Measurements from ENCODE around the gene NR3C1.
"Not testable (repeated sequence)": the region's sequence is repeated elsewhere in the genome, so short reads cannot be mapped to it uniquely, and the experiment has no call there.

The NR3C1 gene

GRCh38 chr5:143329843-143330242 lies 73.6 kb downstream of the NR3C1 start:
- no peak for DNase-seq

- DNase-seq, result no peak
Measured at GRCh38 chr5:143328589-143329220, 74.8 kb downstream of the NR3C1 start.

DNA sequence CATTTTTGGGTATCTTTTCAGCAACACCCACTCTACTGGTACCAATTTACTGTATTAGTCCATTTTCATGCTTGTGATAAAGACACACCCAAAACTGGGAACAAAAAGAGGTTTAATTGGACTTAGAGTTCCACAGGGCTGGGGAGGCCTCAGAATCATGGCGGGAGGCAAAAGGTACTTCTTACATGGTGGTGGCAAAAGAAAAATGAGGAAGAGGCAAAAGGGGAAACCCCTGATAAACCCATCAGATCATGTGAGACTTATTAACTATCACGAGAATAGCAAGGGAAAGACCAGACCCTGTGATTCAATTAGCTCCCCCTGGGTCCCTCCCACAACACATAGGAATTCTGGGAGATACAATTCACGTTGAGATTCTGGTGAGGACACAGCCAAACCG lies 78.4 kb downstream of the NR3C1 start:
- DNase-seq, result not testable (repeated sequence)

DNA sequence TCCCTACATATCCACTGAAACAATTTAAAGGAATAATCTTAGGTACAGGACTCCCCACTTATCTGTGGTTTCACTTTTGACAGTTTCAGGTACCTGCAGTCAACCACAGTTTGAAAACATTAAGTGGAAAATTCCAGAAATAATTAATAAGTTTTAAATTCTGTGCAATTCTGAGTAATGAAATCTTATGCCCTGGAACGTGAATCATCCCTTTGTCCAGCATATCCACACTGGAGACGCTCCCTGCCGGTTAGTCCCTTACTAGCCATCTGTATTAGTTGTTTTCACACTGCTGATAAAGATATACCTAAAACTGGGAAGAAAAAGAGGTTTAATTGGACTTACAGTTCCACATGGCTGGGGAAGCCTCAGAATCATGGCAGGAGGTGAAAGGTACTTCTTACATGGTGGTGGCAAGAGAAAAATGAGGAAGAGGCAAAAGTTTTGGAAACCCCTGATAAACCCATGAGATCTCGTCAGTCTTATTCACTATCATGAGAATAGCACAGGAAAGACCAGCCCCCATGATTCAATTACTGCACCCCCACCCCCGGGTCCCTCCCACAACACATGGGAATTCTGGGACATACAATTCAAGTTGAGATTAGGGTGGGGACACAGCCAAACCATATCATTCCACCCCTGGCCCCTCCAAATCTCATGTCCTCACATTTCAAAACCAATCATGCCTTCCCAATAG lies 80.4 kb downstream of the NR3C1 start:
- DNase-seq, result not testable (repeated sequence)

- DNase-seq, result no peak
Measured at GRCh38 chr5:143322176-143322575, 81.3 kb downstream of the NR3C1 start.

DNA sequence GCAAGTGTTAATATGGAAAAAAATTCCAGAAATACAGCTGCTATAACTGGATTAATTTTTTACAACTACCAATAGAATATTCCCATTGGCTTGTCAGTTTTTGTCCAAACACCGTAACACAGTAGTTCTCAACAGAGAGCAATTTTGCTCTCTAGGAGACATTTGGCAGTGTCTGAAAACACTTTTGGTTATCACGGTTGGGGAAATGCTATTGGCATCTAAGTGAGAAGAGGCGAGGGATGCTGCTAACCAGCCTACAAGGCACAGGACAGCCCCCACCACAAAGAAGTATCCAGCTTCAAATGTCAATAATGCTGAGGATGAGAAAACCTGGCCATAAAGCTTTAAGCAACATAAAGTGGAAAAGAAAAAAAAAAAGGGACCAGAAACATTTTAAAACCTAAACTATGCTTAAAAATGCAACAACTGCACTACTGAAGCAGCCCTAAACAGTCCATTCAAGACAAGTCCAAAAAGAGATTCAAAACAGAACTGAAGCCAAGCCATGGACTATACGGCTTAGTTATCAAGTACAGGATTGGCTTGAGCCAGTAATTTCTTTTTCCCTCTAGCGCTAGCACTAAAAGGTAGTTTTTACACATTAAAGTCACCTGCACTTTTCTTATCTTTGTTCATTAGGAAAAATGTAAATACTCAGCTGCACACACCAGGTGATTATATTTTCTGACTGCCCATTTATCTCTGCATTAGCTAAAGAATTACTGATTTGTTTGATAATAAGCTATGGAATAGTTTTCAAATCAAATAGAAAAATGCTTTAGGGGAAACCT lies 83.9 kb downstream of the NR3C1 start:
- no peak for DNase-seq

DNA sequence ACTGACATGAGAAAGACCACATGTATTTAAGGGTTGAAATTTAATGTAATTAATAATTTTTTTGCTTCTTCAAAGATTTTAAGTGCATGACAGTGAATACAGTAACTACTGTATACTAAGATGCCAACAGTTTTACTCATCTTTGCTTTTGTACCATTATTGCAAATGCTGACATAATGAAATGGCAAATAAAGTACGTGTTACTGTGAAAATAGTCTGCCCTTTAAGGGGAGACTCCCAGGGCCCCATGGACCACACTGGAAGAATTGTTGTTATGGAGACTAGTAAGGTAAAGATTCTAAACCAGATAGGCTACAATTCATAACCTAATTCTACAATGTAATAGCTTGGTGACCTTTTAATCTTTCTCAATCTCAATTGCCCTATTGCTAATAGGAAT lies 84.7 kb downstream of the NR3C1 start:
- no peak for DNase-seq

GRCh38 chr5:143318270-143318669 lies 85.2 kb downstream of the NR3C1 start:
- DNase-seq, result no peak

GRCh38 chr5:143316844-143317631 lies 86.4 kb downstream of the NR3C1 start:
- DNase-seq, result no peak

GRCh38 chr5:143316337-143316736 lies 87.1 kb downstream of the NR3C1 start:
- no peak for DNase-seq

- no peak for DNase-seq
Measured at GRCh38 chr5:143315929-143316328, 87.6 kb downstream of the NR3C1 start.

DNA sequence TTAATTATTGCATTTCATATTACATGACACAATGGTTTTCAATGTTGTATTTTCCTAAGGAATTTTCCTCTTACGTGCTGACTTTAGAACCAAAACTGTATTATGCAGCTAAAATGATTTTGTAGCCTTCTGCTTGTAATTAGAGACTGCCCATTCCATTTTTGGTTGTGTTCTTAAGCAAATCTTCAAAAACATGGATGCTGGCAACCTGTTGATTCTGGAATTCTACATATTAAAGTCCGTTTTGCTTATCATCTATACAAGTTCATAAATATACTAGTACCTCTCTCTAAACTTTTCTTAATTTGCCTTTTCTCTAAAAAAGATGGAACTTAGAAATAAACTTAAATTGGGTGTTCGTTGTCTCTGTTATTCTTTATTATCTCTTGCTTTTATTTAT lies 88.3 kb downstream of the NR3C1 start:
- no peak for DNase-seq

DNA sequence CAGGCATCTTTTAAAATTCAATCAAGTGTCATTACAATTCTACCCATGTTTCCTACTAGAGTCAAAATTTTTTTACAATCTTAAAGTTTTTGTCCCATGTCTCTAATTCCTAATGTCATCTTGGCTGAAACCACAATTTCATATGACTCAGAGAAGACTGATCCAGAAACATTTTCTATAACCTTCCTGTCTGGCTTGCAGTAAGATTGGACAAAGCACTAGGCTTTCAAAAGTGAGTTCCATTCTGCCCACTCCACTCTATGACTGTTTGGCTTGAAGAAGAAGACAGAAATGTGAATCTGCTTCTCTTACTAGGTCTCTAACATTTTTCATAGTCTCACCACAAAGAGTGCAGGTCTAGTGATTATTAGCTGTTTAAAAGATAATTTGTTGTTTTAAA lies 88.8 kb downstream of the NR3C1 start:
- no peak for DNase-seq

GRCh38 chr5:143314099-143314498 lies 89.4 kb downstream of the NR3C1 start:
- DNase-seq, result no peak

GRCh38 chr5:143313298-143313852 lies 90.1 kb downstream of the NR3C1 start:
- DNase-seq, result no peak

GRCh38 chr5:143312822-143313221 lies 90.7 kb downstream of the NR3C1 start:
- no peak for DNase-seq

DNA sequence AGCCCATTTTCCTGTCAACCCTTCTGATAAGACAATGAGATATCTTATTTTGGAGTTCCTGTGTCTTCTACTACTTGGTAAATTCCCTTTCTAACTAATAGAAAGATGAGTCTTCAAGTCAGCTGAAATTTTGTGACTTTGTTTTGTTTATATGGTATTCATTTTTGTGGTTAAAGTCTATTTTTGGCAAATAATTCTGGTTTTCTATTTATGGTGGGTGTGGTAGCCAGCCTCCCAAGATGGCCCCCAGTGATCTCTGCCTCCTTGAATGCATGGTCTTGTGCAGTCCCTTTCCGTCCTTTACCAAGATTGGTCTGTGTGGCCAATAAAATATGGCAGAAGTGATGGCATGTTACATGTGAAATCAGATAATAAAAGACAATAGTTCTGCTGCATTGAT lies 91.5 kb downstream of the NR3C1 start:
- DNase-seq, result no peak

GRCh38 chr5:143311428-143311827 lies 92.1 kb downstream of the NR3C1 start:
- DNase-seq, result no peak

- no peak for DNase-seq
Measured at GRCh38 chr5:143309661-143310431, 93.6 kb downstream of the NR3C1 start.

DNA sequence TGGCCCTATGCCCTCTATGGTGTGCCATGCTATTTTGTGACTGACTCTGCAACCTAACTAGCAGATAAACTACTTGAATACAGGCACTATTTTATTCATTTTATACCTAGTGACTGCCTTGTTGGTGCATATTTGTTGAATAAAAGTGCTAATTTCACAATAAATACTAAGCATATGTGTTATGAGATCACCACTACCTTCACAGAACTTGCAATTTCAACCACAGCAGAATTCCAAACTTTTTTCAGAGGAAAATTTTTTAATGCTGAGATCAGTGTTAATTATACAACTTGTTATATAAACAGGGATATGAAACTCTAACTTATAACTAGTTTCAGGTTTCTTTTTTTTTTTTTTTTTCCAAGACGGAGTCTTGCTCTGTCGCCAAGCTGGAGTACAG lies 94.8 kb downstream of the NR3C1 start:
- no peak for DNase-seq

DNA sequence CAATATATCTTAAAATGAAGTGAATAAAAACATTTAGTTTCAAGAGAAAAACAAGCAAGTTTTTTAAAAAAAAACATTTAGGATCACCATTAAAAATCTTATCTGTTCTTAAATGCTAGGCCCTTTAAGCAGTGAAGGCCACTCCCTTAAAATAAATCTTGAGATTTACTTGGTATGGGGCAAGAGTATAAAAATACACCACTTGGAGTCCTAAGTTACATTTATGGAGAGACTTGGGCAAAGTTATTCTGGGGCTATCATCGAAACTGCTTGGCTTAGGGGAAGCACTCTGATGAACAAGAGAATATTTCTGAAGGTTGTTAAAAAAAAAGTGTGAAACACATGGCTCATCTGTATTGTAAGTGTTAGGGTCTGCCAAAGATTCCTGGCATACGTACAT lies 97.4 kb downstream of the NR3C1 start:
- no peak for DNase-seq

GRCh38 chr5:143304836-143305475 lies 98.5 kb downstream of the NR3C1 start:
- no peak for DNase-seq

Measured in stimulated activated naive CD4-positive, alpha-beta T cell (primary cell).